GM12878 (cell line): ENCODE measurements around the gene CA9. TPM values are rescaled to one million over a fixed set of nuclear protein-coding genes. Genes with fewer than 3 reads are reported as not detected.
A peak's percentile ranks its signal among the peaks of the same experiment; 100 is the strongest.

Source experiments
- CUX1 ChIP-seq: IDR thresholded peaks from 2 replicates; pipeline ENCODE4 v1.6.1; 2012; ENCODE audit warnings: improper control_type of control experiment, low read depth, low read length; ENCODE audit not compliant: insufficient replicate concordance
- IKZF2 ChIP-seq, 2 experiments: fragments of 450-650 bp; IDR thresholded peaks; 2 replicates each; pipeline ENCODE4 v1.6.1; 2017; ENCODE audit warnings: mild to moderate bottlenecking in 2 of 2, moderate library complexity in 2 of 2
- MYC ChIP-seq: IDR thresholded peaks from 2 replicates; pipeline ENCODE4 v1.6.1; 2011; ENCODE audit warnings: mild to moderate bottlenecking, low read length, moderate library complexity, inconsistent platforms; ENCODE audit not compliant: insufficient read depth, insufficient replicate concordance, insufficient read length, severe bottlenecking
- NKRF ChIP-seq: fragments of 450-650 bp; conservative IDR thresholded peaks from 2 replicates; pipeline ENCODE4 v1.6.1; 2017; ENCODE audit warnings: mild to moderate bottlenecking, moderate library complexity
- POLR2A ChIP-seq: IDR thresholded peaks from 2 replicates; pipeline ENCODE4 v1.6.1; 2011; ENCODE audit warnings: low read depth, mild to moderate bottlenecking, low read length
- RAD51 ChIP-seq: fragments of 450-650 bp; IDR thresholded peaks from 2 replicates; pipeline ENCODE4 v1.6.1; 2016; ENCODE audit warnings: moderate library complexity, mild to moderate bottlenecking, inconsistent platforms
- RCOR1 ChIP-seq: conservative IDR thresholded peaks from 2 replicates; pipeline ENCODE4 v1.6.1; 2012; ENCODE audit warnings: low read depth, low read length, improper control_type of control experiment
- SUPT20H ChIP-seq: IDR thresholded peaks from 2 replicates; pipeline ENCODE4 v1.6.1; 2011; ENCODE audit warnings: low read depth, mild to moderate bottlenecking, low read length, moderate library complexity, borderline replicate concordance; ENCODE audit not compliant: control insufficient read depth
- ZNF687 ChIP-seq: fragments of 450-650 bp; IDR thresholded peaks from 2 replicates; pipeline ENCODE4 v1.6.1; 2017; ENCODE audit warnings: mild to moderate bottlenecking, moderate library complexity
- polyA plus RNA-seq, 11 experiments: library from polyadenylated mRNA; depleted of rRNA in 4 of 11; unstranded in 6 of 11; stranded (reverse) in 5 of 11; fragments of >200 nt; fragmentation: Nextera tagmentation in 4 of 11; fragmentation: Illumina TruSeq in 1 of 11; extraction: Ambion mirVana in 4 of 11; extraction: Trizol in 1 of 11; gene quantifications; 1 replicate in 1 of 11; 2 replicates in 10 of 11; pipeline versions ENCODE4 v1.2.1 to v1.2.3, GENCODE V29; 2011 to 2016; ENCODE audit warnings: inconsistent platforms in 2 of 11, missing spikeins in 2 of 11, low read depth in 1 of 11
- total RNA-seq, 4 experiments: library from RNA; depleted of rRNA in 3 of 4; stranded (reverse); fragments of >200 nt in 3 of 4; fragmentation: Illumina TruSeq in 1 of 4; extraction: Trizol in 1 of 4; gene quantifications; 2 replicates each; pipeline versions ENCODE4 v1.2.1 to v1.2.3, GENCODE V29; 2013 to 2021
- TF ChIP-seq, protein P1 (sequence below): fragments of 450-650 bp; IDR thresholded peaks from 2 replicates; pipeline ENCODE4 v1.6.1; 2017; ENCODE audit warnings: borderline replicate concordance
- TF ChIP-seq, protein P2 (sequence below): fragments of 450-650 bp; IDR thresholded peaks from 2 replicates; pipeline ENCODE4 v1.6.1; 2018; ENCODE audit warnings: borderline replicate concordance, mild to moderate bottlenecking; ENCODE audit not compliant: partially characterized antibody

Gene CA9
- total and polyA plus RNA-seq, 10 of the 15 experiments (the other 5 are each of a cell fraction or from before 2014, with no cell fraction given), result 0.53 to 6.6 (median 1.2) TPM

DNA sequence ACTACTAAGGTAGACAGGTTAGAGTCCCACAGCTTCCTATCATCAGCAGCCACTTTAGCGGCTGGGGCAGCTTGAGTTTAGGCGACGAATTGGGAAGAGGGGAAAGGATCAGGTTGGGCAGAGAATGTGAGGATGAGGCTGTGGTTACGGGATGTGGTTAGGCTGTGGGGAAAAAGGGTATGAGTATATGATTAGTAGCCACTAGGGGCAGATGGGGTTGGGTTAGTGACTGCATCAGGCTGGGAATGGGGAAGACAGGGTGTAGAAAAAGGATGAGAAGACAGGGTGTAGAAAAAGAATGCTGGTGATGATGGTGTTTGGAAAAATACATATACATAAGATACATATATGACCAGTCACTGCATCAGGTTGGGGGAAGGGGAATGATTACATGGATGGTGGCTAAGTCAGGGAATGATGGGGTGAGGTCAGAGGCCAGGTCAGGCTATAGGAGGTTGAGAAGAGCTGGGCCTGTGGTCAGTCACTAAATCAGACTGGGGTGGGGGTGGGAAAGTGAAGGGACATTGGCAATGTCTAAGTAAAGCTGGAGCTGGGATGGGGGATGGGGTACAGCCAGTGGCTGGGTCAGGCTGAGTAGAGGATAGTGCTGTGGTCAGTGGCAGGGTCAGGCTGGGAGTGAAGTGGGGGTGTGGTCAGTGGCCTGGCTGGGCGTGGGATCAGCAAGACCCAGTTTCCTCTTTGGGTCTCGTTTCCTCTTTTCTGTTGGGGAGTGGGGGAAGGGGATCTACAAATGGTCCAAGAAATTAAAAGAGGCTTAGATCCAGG, 56.2 kb downstream of the CA9 start (continued):
- TF ChIP-seq, protein P1, sequence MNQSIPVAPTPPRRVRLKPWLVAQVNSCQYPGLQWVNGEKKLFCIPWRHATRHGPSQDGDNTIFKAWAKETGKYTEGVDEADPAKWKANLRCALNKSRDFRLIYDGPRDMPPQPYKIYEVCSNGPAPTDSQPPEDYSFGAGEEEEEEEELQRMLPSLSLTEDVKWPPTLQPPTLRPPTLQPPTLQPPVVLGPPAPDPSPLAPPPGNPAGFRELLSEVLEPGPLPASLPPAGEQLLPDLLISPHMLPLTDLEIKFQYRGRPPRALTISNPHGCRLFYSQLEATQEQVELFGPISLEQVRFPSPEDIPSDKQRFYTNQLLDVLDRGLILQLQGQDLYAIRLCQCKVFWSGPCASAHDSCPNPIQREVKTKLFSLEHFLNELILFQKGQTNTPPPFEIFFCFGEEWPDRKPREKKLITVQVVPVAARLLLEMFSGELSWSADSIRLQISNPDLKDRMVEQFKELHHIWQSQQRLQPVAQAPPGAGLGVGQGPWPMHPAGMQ, result no peak
- TF ChIP-seq, protein P2, sequence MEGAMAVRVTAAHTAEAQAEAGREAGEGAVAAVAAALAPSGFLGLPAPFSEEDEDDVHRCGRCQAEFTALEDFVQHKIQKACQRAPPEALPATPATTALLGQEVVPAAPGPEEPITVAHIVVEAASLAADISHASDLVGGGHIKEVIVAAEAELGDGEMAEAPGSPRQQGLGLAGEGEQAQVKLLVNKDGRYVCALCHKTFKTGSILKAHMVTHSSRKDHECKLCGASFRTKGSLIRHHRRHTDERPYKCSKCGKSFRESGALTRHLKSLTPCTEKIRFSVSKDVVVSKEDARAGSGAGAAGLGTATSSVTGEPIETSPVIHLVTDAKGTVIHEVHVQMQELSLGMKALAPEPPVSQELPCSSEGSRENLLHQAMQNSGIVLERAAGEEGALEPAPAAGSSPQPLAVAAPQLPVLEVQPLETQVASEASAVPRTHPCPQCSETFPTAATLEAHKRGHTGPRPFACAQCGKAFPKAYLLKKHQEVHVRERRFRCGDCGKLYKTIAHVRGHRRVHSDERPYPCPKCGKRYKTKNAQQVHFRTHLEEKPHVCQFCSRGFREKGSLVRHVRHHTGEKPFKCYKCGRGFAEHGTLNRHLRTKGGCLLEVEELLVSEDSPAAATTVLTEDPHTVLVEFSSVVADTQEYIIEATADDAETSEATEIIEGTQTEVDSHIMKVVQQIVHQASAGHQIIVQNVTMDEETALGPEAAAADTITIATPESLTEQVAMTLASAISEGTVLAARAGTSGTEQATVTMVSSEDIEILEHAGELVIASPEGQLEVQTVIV, result no peak
- TF ChIP-seq NKRF (no peak), RCOR1 (no peak), IKZF2 (IDR thresholded peaks at IDR 0.05) (peak; percentile 95 to 97), CUX1 (no peak), POLR2A (peak; percentile 29; the same call in 1 of the 2 replicates), RAD51 (no peak), MYC (no peak), ZNF687 (no peak), SUPT20H (no peak)
